AG10803 (cell line): ENCODE data around the gene CLDN10.

ENCODE experiments used
- DNase-seq: peaks from one replicate; pipeline ENCODE4 v3.0.0; 2010; ENCODE audit warnings: low read depth
- H3K4me3 ChIP-seq: 2 replicates; pipeline ENCODE4 v1.5.1; 2011; ENCODE audit warnings: mild to moderate bottlenecking, low read length, control low read depth
- TF ChIP-seq, protein P1 (sequence below): conservative IDR thresholded peaks from 2 replicates; pipeline ENCODE4 v1.5.1; 2011; ENCODE audit warnings: mild to moderate bottlenecking, low read length, control low read depth, inconsistent platforms

CLDN10 gene

GRCh38 chr13:95552539-95553441 is at the start of gene CLDN10:
TSS of gene CLDN10 (plus strand) at chr13:95552720. CDS start at chr13:95552754, 34 bp downstream.
- no peak within 1 kb of the TSS for H3K4me3 ChIP-seq

DNA sequence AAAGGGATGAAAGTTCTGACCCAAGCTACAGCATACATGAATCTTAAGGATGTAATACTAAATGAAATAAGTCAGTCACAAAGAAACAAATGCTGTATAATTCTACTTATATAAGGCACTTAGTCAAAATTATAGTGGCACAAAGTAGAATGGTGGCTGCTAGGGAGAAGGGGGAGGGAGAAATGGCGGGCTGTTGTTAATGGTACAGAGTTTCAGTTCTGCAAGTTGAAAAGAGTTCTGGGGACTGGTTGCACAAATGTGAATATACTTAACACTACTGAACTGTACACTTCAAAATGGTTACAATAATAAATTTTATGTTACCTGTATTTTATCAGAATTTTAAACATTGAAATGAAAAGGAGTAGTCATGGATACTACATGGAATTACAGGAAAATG is 48.9 kb upstream of the CLDN10 start:
- TF ChIP-seq, protein P1, sequence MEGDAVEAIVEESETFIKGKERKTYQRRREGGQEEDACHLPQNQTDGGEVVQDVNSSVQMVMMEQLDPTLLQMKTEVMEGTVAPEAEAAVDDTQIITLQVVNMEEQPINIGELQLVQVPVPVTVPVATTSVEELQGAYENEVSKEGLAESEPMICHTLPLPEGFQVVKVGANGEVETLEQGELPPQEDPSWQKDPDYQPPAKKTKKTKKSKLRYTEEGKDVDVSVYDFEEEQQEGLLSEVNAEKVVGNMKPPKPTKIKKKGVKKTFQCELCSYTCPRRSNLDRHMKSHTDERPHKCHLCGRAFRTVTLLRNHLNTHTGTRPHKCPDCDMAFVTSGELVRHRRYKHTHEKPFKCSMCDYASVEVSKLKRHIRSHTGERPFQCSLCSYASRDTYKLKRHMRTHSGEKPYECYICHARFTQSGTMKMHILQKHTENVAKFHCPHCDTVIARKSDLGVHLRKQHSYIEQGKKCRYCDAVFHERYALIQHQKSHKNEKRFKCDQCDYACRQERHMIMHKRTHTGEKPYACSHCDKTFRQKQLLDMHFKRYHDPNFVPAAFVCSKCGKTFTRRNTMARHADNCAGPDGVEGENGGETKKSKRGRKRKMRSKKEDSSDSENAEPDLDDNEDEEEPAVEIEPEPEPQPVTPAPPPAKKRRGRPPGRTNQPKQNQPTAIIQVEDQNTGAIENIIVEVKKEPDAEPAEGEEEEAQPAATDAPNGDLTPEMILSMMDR: no peak
- no peak for DNase-seq
- H3K4me3 ChIP-seq: no peak overlapping the region

More at GRCh38 chr13:95552539-95553441, at the start of gene CLDN10:
- TF ChIP-seq, protein P1: no peak
- DNase-seq: no peak

GRCh38 chr13:95505265-95505664 is 47.3 kb upstream of the CLDN10 start:
- H3K4me3 ChIP-seq: no peak overlapping the region
- no peak for DNase-seq
- TF ChIP-seq, protein P1: no peak

DNA sequence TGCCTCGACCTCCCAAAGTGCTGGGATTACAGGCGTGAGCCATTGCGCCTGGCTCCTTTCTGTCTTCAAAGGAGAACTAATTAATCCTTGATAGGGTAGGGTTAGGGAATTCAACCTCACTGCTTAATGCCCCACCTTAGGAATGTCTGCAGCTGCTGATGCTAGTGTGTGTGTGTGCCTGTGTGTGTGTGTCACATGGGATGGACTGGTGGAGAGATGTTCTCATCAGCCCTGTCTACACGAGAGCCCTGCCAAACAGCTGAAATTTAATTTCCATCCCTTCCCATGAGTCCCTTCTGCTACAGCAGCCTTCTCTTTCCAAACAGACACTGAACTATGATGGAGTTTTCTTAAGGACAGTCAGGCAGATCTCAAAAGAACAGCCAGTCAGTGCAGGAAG is 46.5 kb upstream of the CLDN10 start:
- no peak for DNase-seq
- TF ChIP-seq, protein P1: no peak
- no peak overlapping the region for H3K4me3 ChIP-seq

- TF ChIP-seq, protein P1: no peak
- no peak for DNase-seq
- H3K4me3 ChIP-seq: no peak overlapping the region
Measured at GRCh38 chr13:95507991-95508390, 44.5 kb upstream of the CLDN10 start.

- TF ChIP-seq, protein P1: no peak
- no peak overlapping the region for H3K4me3 ChIP-seq
- DNase-seq: no peak
Measured at GRCh38 chr13:95508996-95509395, 43.5 kb upstream of the CLDN10 start.
